Spleen (tissue), 7 donors: ENCODE measurements around the gene SGCA.

ENCODE experiments used
- CTCF ChIP-seq, 11 experiments: fragments of 200-600 bp in 7 of 11; fragments of 450-650 bp in 4 of 11; sonication (generic) in 4 of 11; IDR thresholded peaks in 8 of 11; conservative IDR thresholded peaks in 3 of 11; 1 replicate in 7 of 11; 2 replicates in 4 of 11; pipeline versions ENCODE4 v1.4.0 to v1.8.0; 2016 to 2021; ENCODE audit warnings: antibody characterized with exemption in 11 of 11, inconsistent platforms in 4 of 11, mild to moderate bottlenecking in 1 of 11
- POLR2A ChIP-seq, 3 donors: fragments of 450-650 bp; IDR thresholded peaks; one replicate each; pipeline ENCODE4 v1.5.1; 2017; ENCODE audit warnings: antibody characterized with exemption in 3 of 3, mild to moderate bottlenecking in 1 of 3
- POLR2AphosphoS5 ChIP-seq, 3 donors: sonication (generic); formaldehyde crosslinking; IDR thresholded peaks; one replicate each; pipeline ENCODE4 v1.5.1; 2017; ENCODE audit warnings: antibody characterized with exemption in 3 of 3
- donor health status: DM: no; HTN: no; CAD: no; lungs with moderate emphysema.
- donor health status: DM: no; HTN: no; CAD: no.
- donor health status: DM: no; HTN: no; CAD: no.

GRCh38 chr17:50194934-50195865 is 29.4 kb downstream of the SGCA start:
- TF ChIP-seq CTCF (IDR thresholded peaks at IDR 0.05 in 8 of 11, conservative IDR thresholded peaks at IDR 0.05 in 3 of 11) (no peak), POLR2A (IDR thresholded peaks at IDR 0.05) (no peak), POLR2AphosphoS5 (IDR thresholded peaks at IDR 0.05) (no peak)
